Middle frontal gyrus (tissue), 1 donor: ENCODE measurements around the gene GALNT4.

ENCODE experiments used
- DNase-seq: peaks from one replicate; pipeline ENCODE4 v3.0.0-alpha.2; 2015; ENCODE audit warnings: low spot score; ENCODE audit errors: extremely low spot score

GALNT4 gene

GRCh38 chr12:89537389-89537788 is 12.8 kb upstream of the GALNT4 start:
- DNase-seq = no peak

- no peak for DNase-seq
Observed at GRCh38 chr12:89529738-89530137, 5.1 kb upstream of the GALNT4 start.

GRCh38 chr12:89528434-89528833 is 3.8 kb upstream of the GALNT4 start:
- DNase-seq = no peak

DNA sequence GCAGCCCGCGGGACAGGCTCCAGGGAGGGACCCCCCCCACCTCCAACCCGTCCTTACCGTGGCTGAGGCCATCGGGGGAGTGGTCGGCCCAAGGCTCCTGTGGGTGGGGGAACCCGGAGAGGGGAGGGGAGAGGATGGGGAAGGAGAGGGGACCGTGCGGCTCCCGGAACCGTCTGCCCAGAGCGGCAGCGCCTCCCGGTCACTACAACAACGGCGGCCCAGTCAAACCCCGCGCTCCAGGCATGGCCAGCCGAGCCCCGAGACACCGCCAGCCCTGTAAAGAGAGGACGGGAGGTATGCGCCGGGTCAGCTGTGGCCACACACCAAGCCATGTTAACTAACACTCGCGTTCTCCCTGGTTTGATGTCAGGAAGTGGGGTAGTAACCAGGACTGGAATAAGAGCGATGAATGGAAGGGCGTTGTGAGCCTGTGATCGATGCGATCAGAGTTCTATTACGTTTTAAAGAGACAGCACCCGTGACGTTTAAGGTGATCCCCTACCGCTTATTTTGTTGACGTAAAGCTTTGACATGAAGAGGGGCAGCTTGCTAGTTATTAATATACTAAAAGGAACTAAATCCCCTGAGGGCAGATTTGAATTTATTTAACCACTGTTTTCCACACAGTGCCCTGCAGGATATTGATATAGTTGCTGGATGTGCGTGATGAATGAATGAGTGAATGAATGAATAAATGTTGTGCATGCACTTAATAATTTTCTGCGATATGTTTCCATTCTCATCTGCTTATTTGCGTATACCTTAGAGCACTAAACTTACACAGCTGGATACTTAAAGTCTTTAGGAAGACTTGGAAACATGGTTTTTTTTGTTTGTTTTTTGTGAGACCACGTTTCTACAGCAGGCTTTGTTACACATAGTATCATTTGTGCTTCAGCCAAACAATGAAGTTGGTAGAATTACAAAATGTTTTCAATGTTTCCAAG is 1.5 kb upstream of the GALNT4 start, which contains the start of gene POC1B:
POC1B (minus strand) TSS at position 224 of the 947 bp plus-strand sequence; CDS start at position 72, 152 bp downstream.
- DNase-seq = peak; percentile 69

DNA sequence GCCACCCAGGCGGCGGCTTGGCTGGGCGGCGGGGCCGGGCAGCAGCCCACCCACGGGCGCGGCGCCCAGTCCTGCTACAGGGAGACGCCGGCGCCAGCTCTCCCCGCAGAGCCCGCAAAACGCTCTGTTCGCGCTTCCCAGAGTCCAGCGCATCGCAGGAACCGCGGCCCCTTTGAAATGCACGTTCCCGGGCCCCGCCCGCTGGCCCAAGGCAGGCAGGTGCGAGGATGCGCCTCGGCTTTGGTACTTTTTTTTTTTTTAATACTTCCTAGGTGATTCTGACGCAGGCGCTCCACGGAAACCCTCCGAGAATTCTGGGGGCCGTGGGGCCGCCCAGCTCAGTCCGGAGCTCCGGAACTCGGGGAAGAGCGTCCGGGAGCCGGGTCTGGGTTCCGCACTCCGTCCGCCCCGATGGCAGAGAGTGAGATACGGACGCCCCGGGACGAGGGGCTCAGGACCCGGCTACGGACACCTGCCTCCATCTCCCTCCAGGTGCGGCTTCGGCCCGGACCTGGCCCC is 768 bp upstream of the GALNT4 start:
- no peak for DNase-seq

DNA sequence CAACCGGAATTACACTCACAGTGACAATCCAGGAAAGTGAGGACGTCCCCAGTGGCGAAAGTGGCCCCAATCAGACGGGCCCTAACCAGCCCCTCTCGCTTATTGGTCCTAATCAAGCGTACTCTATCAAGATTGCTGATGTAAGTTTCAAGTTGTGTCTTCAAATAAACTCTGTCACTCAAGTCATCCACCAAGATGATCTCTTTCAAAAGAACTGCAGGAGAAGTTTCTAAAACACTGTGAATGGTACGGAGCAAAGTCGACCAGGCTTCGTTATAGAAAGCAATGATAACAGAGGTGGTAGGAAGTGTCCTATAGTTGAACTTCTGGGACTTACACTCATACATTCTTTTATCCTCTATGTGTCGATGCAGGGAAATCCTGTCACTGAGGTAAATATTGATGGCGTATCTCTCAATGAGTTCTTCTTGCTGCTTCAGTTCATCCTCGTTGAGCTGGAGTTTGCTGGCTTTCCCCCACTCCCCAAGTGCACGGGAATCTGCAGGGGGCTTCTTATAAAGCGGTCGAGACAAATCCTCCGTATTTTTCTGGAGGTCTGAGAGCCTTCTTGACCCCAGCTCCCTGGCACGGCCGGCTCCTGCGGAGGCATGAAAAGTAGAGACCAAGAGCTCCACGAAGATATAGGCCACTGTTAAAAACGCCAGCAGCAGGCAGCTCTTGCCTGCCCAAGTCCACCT is 604 bp downstream of the GALNT4 start:
- DNase-seq = no peak

- no peak for DNase-seq
Observed at GRCh38 chr12:89523393-89523792, 1.2 kb downstream of the GALNT4 start.

GRCh38 chr12:89521364-89522223 is 3.0 kb downstream of the GALNT4 start:
- DNase-seq = no peak

GRCh38 chr12:89517720-89518119 is 6.9 kb downstream of the GALNT4 start:
- no peak for DNase-seq

DNA sequence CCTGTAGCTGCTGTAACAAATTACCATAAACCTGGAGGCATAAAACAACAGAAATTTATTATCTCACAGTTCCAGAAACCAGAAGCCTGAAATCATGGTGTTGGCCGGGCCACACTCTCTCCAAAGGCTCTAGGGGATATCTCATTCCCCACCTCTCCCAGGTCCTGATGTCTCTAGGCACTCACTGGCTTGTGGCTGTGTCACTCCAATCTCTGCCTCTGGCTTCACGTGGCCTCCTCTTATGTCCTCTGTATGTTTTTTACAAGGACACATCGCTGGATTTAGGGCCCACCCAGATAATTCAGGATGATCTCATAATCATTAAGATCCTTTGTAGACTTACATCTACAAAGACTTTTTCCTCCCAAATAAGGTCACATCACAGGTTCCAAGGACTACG is 8.0 kb downstream of the GALNT4 start:
- no peak for DNase-seq

- DNase-seq = no peak
Observed at GRCh38 chr12:89514751-89515150, 9.8 kb downstream of the GALNT4 start.

DNA sequence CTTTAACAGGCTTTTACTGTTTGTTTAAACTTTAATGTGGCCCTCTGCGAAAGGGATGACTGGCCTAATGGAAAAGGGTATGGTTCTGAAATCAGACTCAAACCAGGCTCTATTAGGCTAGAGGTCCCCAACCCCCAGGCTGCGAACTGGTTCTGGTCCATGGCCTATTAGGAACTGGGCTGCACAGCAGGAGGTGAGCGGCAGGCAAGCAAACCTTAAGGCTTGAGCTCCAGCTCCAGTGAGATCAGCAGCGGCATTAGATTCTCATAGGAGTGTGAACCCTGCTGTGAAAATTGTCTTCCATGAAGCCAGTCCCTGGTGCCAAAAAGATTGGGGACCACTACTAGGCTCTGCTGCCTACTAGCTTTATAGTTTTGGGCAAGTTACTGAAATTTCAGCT is 11.1 kb downstream of the GALNT4 start:
- DNase-seq = no peak

- DNase-seq = no peak
Observed at GRCh38 chr12:89507015-89507824, 17.4 kb downstream of the GALNT4 start.

GRCh38 chr12:89506050-89506449 is 18.5 kb downstream of the GALNT4 start:
- no peak for DNase-seq

GRCh38 chr12:89504560-89505346 is 19.8 kb downstream of the GALNT4 start:
- DNase-seq = no peak

DNA sequence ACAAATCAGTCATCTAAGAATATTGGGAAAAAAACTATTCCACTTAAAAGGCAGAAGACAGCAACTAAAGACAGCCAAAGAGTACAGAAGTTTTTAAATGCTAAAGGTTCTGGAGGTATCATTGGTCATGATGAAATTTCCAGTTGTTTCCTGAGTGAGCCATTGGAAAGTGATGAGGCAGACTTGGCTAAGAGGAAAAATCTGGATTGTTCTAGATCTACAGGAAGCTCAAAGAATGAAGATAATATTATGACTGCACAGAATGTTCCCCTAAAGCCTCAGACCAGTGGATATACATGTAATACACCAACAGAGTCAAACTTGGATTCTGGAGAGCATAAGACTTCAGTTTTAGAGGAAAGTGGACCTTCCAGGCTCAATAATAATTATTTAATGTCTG is 22.8 kb downstream of the GALNT4 start:
- no peak for DNase-seq

GRCh38 chr12:89499857-89500256 is 24.7 kb downstream of the GALNT4 start:
- no peak for DNase-seq

GRCh38 chr12:89497467-89497866 is 27.1 kb downstream of the GALNT4 start:
- DNase-seq = no peak

- no peak for DNase-seq
Observed at GRCh38 chr12:89497005-89497404, 27.6 kb downstream of the GALNT4 start.
